SK-N-MC (cell line): ENCODE measurements around the gene MYBPH.

ENCODE experiments used
- DNase-seq: peaks from one replicate; pipeline ENCODE4 v3.0.0-alpha.2; 2011; ENCODE audit warnings: low read depth, low spot score
- H3K27ac ChIP-seq: fragments of 200-600 bp; sonication (generic); 2 replicates; pipeline ENCODE4 v1.5.1; 2016; ENCODE audit warnings: mixed run types
- H3K36me3 ChIP-seq: fragments of 200-600 bp; sonication (generic); 2 replicates; pipeline ENCODE4 v1.6.1; 2017; ENCODE audit warnings: antibody characterized with exemption, low read length, mixed read lengths; ENCODE audit not compliant: insufficient read depth
- H3K4me3 ChIP-seq: fragments of 200-600 bp; sonication (generic); 2 replicates; pipeline ENCODE4 v1.5.1; 2016
- H3K9ac ChIP-seq: fragments of 200-600 bp; sonication (generic); 2 replicates; pipeline ENCODE4 v1.8.0; 2017; ENCODE audit warnings: mixed run types, mixed read lengths; ENCODE audit not compliant: insufficient read length
- H3K9me3 ChIP-seq: fragments of 200-600 bp; sonication (generic); 2 replicates; pipeline ENCODE4 v1.6.1; 2017; ENCODE audit warnings: low read depth, mild to moderate bottlenecking, antibody characterized with exemption, low read length, moderate library complexity, mixed read lengths
- EZH2 ChIP-seq: fragments of 200-600 bp; sonication (generic); IDR thresholded peaks from one replicate; pipeline ENCODE4 v1.6.1; 2017; ENCODE audit warnings: antibody characterized with exemption
- FOXP2 ChIP-seq: optimal IDR thresholded peaks from 2 replicates; pipeline ENCODE3; 2011; ENCODE audit warnings: mild to moderate bottlenecking, moderate library complexity; ENCODE audit not compliant: insufficient read depth; ENCODE audit errors: extremely low read length, control extremely low read depth
- POLR2AphosphoS5 ChIP-seq: IDR thresholded peaks from 2 replicates; pipeline ENCODE4 v1.6.1; 2012; ENCODE audit warnings: mild to moderate bottlenecking, low read depth, low read length, borderline replicate concordance

MYBPH gene

GRCh38 chr1:203152158-203153034, 23.2 kb downstream of the MYBPH start:
- no peak for DNase-seq
- no peak overlapping the region for H3K9ac ChIP-seq
- H3K9me3 ChIP-seq, result no peaks in the 10 kb centered on the region
- H3K4me3 ChIP-seq, result no peak overlapping the region
- H3K36me3 ChIP-seq, result no peaks in the 10 kb centered on the region
- TF ChIP-seq EZH2 (no peak), FOXP2 (no peak), POLR2AphosphoS5 (no peak)
- H3K27ac ChIP-seq, result no peak overlapping the region

DNA sequence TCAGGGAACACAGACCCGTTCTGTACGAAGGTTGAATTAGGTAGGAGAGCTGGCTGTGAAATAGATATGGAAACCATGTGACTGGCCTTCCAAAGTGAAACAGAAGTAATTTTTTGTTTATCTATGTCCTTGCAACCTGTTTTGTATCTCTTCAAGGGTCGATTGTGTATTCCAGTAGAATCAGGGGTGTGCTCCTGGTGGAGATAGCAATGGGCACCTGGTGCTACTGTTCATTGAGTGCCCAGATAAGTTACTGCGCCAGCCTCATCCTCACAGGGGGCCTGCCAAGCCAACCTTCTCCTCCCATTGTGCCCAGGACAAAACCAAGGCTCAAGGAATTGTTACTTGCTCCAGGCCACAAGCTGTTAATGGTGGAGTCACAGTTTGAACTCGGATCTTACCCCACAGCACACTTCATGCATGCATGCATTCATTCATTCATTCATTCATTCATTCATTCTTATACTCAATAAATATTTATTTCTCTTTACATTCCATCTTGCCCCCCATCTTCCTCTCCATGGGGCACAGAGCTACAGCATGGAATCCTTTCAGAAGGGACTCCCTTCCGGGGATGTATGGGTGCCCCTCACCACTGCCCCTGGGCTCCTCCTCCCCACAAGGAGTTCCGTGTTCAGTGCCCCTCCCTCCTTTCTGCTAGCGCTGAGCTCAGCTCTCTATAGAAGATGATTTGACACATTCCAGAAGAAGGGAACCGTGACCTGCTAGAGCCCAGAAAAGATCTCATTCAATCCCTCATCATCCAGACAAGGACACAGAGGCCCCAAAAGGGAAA, 24.1 kb downstream of the MYBPH start:
- Histone ChIP-seq H3K9me3 (no peaks in the 10 kb centered on the region), H3K4me3 (no peak overlapping the region), H3K36me3 (no peaks in the 10 kb centered on the region), H3K27ac (no peak overlapping the region), H3K9ac (no peak overlapping the region)
- TF ChIP-seq FOXP2 (no peak), POLR2AphosphoS5 (no peak), EZH2 (no peak)
- DNase-seq, result no peak

DNA sequence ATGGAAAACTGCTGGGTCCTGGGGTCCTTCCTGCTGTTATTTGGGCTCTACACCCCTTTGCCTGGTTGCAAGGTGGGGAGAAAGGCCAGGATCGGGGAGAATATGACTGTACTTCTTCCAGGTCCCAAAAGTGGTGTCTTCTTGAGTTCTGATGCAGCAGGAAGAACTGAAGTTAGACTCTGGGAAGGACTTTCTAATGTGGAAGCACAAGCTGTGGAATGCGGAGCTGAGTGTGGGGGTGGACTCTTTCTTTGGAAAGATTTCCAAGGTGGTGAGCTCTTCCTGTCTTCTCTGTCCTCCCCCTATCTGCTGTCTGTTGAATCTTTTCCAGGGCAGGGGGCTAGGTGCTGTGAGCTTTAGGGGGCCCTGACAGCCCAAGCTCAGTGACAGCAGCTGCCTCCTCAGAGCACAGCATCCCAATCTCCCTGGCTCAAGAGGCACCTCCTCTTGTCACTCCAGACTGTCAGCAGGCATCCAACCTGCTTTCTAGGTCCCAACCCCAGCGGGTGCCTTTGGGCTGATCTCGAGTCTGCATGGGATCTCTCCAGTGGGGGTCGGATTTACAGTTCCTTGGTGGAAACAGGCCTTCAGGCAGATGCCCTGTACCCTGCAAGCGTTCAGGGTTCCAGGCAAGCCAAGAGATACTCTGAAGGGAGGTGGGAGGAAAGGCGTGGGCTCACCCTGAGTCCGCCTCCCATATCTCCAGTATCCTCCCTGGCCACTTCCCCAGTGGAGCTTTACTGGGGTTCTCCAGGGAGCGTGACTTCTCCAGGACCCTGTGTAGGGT, 24.9 kb downstream of the MYBPH start:
- no peaks in the 10 kb centered on the region for H3K36me3 ChIP-seq
- H3K4me3 ChIP-seq, result no peak overlapping the region
- no peak overlapping the region for H3K9ac ChIP-seq
- H3K27ac ChIP-seq, result no peak overlapping the region
- TF ChIP-seq POLR2AphosphoS5 (no peak), EZH2 (no peak), FOXP2 (no peak)
- no peak for DNase-seq
- H3K9me3 ChIP-seq, result no peaks in the 10 kb centered on the region

DNA sequence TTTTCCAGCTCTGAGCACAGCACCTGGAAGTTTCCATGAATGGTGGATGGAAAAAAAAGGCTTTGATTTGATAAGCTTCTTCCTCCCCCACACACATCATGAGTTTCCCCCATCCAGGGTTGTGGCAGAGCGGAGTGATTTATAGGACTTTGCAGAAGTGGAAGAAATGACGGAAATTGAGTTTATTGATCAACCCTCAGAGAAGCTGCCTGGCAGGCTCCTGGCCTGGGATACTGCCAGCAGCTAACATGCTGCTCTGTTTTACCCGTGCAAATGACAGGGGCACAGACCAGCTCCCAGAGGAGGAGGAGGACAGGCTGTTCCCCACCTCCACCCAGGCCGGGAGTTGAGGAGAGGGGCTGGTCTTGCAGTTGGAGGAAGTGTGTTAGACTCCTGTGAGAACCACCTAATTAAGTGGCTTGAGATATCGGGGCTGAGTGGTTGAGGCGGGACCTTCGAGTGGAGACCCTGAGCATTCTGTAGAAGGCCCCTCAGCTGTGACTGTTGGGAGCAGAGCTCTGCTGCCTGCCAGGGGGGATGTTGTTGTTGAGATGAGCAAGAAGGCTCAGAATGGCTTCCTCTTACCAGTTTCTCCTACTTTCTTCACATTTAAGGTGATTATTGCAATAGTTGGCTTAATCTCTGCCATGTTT, 26.3 kb downstream of the MYBPH start:
- TF ChIP-seq EZH2 (no peak), FOXP2 (no peak)
- Histone ChIP-seq H3K4me3 (no peak overlapping the region), H3K9me3 (no peaks in the 10 kb centered on the region), H3K27ac (no peak overlapping the region), H3K9ac (no peak overlapping the region), H3K36me3 (no peaks in the 10 kb centered on the region)
- DNase-seq, result no peak

DNA sequence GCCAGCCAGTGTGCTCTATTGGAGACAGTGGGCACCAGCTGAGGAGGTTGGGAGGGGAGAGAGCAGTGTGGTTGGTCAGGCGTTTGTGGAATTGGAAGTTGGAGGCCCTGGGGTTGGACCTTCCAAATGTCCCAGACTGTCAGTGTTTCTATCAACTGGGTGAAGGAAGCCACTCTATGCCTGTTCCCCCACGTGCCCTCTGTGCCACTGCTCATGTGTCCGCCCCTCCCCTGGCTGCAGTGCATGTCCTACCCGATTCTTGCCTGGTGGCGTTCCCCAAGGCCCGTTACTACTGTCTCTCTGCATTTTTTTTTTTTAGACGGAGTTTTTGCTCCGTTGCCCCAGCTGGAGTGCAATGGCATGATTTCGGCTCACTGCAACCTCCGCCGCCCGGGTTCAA, 27.0 kb downstream of the MYBPH start:
- no peak for DNase-seq
- H3K36me3 ChIP-seq, result no peaks in the 10 kb centered on the region
- H3K9me3 ChIP-seq, result no peaks in the 10 kb centered on the region
- TF ChIP-seq FOXP2, result no peak
- TF ChIP-seq EZH2, result no peak
- no peak for TF ChIP-seq POLR2AphosphoS5
- H3K27ac ChIP-seq, result no peak overlapping the region
- H3K9ac ChIP-seq, result no peak overlapping the region
- H3K4me3 ChIP-seq, result no peak overlapping the region

DNA sequence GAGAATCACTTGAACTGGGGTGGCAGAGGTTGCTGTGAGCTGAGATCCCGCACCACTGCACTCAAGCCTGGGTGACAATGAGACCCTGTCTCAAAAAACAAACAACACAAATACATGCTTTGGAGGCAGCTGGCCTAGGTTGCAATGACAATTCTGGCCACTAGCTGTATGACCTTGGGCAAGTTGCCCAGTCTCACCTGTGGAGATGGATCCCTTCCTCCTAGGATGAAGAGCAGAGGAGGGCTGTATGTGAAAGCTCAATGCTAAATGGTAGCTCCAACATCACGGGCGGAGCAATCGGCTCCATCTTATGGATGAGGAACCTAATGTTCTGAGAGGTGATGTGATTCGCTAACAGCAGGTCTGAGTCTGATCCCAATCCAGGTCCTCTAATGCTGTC, 27.5 kb downstream of the MYBPH start:
- DNase-seq, result no peak
- Histone ChIP-seq H3K9ac (no peak overlapping the region), H3K4me3 (no peak overlapping the region), H3K36me3 (no peaks in the 10 kb centered on the region), H3K9me3 (no peaks in the 10 kb centered on the region), H3K27ac (no peak overlapping the region)
- TF ChIP-seq EZH2, result no peak
- TF ChIP-seq POLR2AphosphoS5, result no peak

DNA sequence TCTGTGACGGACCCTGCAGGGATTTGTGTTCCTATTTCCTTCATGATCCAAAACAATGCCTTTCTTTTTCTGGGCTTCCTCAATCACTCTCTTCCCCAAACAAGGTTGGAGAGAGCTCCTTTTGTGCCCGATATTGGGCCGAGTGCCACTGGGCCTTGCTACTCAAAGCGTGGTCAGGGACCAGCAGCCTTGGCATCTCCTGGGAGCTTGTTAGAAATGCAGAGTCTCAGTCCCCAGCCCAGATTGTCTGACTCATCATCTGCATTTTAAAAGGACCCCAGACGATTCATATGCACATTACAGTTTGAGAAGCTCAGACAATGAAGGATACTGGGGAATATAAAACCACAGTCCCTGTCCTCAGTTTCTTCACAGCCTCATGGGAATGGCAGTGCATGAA, 28.2 kb downstream of the MYBPH start:
- no peak for DNase-seq
- TF ChIP-seq FOXP2 (no peak), POLR2AphosphoS5 (no peak), EZH2 (no peak)
- no peak overlapping the region for H3K4me3 ChIP-seq
- H3K36me3 ChIP-seq, result no peaks in the 10 kb centered on the region
- no peaks in the 10 kb centered on the region for H3K9me3 ChIP-seq
- H3K27ac ChIP-seq, result no peak overlapping the region
- H3K9ac ChIP-seq, result no peak overlapping the region

DNA sequence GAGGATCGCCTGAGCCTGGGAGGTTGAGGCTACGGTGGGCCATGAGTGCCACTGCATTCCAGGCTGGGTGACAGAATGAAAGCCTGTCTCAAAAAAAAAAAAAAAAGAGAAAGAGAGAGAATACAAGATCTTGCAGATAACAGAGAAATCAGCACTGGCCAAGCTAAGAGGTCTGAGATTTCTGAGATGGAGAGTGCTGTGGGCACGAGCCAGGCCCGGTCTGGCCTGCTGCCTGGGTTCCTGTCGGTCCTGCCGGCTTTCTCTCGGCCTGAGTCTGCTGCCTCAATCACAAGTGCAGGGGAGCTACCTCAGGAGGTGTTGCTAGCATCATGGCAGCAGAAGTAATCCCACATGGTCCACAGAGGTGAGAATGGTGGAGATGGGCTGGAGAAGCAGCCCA, 29.1 kb downstream of the MYBPH start:
- DNase-seq, result no peak
- no peak overlapping the region for H3K9ac ChIP-seq
- no peak overlapping the region for H3K4me3 ChIP-seq
- H3K9me3 ChIP-seq, result no peaks in the 10 kb centered on the region
- H3K36me3 ChIP-seq, result no peaks in the 10 kb centered on the region
- H3K27ac ChIP-seq, result no peak overlapping the region
- no peak for TF ChIP-seq FOXP2
- TF ChIP-seq EZH2, result no peak
- TF ChIP-seq POLR2AphosphoS5, result no peak
